Caco-2 (cell line): ENCODE measurements around the gene DNAJA4. TPM values are rescaled to one million over a fixed set of nuclear protein-coding genes. Genes with fewer than 3 reads are reported as not detected.
"Not testable (repeated sequence)": the region's sequence is repeated elsewhere in the genome, so short reads cannot be mapped to it uniquely, and the experiment has no call there.

Experiments used
- BruUV-seq: library from RNA; stranded (reverse); fragments of 400-500 nt; replicated peaks from 2 replicates; lab custom pipeline; 2021; lab: Mats Ljungman, UMichigan
- CTCF ChIA-PET: fragments of 300-600 bp; sonication (Branson Sonifier 250); formaldehyde crosslinking; loops from one replicate; lab custom pipeline; 2022; ENCODE audit warnings: antibody characterized with exemption; lab: Charles Lee
- POLR2A ChIA-PET: fragments of 300-600 bp; sonication (Branson Sonifier 250); formaldehyde crosslinking; loops from one replicate; lab custom pipeline; 2022; ENCODE audit warnings: antibody characterized with exemption; lab: Charles Lee
- DNase-seq, 2 experiments: peaks; one replicate each; pipeline versions ENCODE4 v3.0.0 to v3.0.0-alpha.2; 2020 to 2022
- H3K27me3 ChIP-seq: replicated peaks from 2 replicates; pipeline ENCODE4 v1.6.0; 2011; ENCODE audit warnings: low read length; ENCODE audit not compliant: control insufficient read depth, insufficient read depth
- H3K36me3 ChIP-seq: 2 replicates; pipeline ENCODE4 v1.5.1; 2011; ENCODE audit warnings: low read length; ENCODE audit not compliant: control insufficient read depth, insufficient read depth
- H3K4me1 ChIP-seq: fragments of 250-450 bp; sonication (Bioruptor Pico); 2 replicates; pipeline ENCODE4 v1.5.1; 2020; ENCODE audit warnings: mild to moderate bottlenecking
- H3K4me3 ChIP-seq: 2 replicates; pipeline ENCODE4 v1.5.1; 2011; ENCODE audit warnings: low read depth, mild to moderate bottlenecking, control low read depth, low read length
- H3K9me3 ChIP-seq: fragments of 250-450 bp; sonication (Bioruptor Pico); 2 replicates; pipeline ENCODE4 v1.5.1; 2020; ENCODE audit warnings: mild to moderate bottlenecking, moderate library complexity
- H3K27ac Mint-ChIP-seq: one replicate; pipeline ENCODE4 v1.8.0; 2022; ENCODE audit warnings: mixed read lengths; ENCODE audit not compliant: unreplicated experiment
- H3K27me3 Mint-ChIP-seq: one replicate; pipeline ENCODE4 v1.8.0; 2022; ENCODE audit warnings: mixed read lengths; ENCODE audit not compliant: insufficient read depth, unreplicated experiment
- H3K36me3 Mint-ChIP-seq: one replicate; pipeline ENCODE4 v1.8.0; 2022; ENCODE audit warnings: mild to moderate bottlenecking, mixed read lengths; ENCODE audit not compliant: insufficient read depth, unreplicated experiment
- H3K4me1 Mint-ChIP-seq: one replicate; pipeline ENCODE4 v1.8.0; 2022; ENCODE audit warnings: low read depth, mixed read lengths; ENCODE audit not compliant: unreplicated experiment
- H3K4me3 Mint-ChIP-seq: one replicate; pipeline ENCODE4 v1.8.0; 2022; ENCODE audit warnings: mild to moderate bottlenecking, moderate library complexity, mixed read lengths; ENCODE audit not compliant: unreplicated experiment
- H3K9me3 Mint-ChIP-seq: one replicate; pipeline ENCODE4 v1.8.0; 2022; ENCODE audit warnings: mixed read lengths; ENCODE audit not compliant: unreplicated experiment
- intact Hi-C: fragments of 100-400 bp; cut with micrococcal nuclease; formaldehyde crosslinking; loops from one replicate; pipeline ENCODE4 v1.10.0; 2022; ENCODE audit not compliant: unreplicated experiment
- total RNA-seq: library from RNA; stranded (reverse); gene quantifications from 2 replicates; pipeline ENCODE4 v1.2.3, GENCODE V29; 2022
- TF ChIP-seq, protein P1 (sequence below), 2 experiments: fragments of 200-600 bp in 1 of 2; IDR thresholded peaks; 1 replicate in 1 of 2; 2 replicates in 1 of 2; pipeline versions ENCODE4 v1.5.1 to v1.8.0; 2011 to 2022; ENCODE audit warnings: antibody characterized with exemption in 1 of 2, control low read depth in 1 of 2, inconsistent platforms in 1 of 2, low read depth in 1 of 2, low read length in 1 of 2, mild to moderate bottlenecking in 1 of 2, moderate library complexity in 1 of 2; ENCODE audit not compliant: insufficient read depth in 1 of 2, severe bottlenecking in 1 of 2, unreplicated experiment in 1 of 2

Gene DNAJA4
- total RNA-seq, 1 experiment from 2014 or later: 1.1 TPM

- Histone ChIP-seq H3K27me3 (no peaks in the 10 kb centered on the region), H3K9me3 (no peaks in the 10 kb centered on the region), H3K36me3 (no peaks in the 10 kb centered on the region), H3K4me1 (peaks cover 8% of the 10 kb centered on the region; the same call in 1 of the 2 replicates), H3K4me3 (no peak overlapping the region)
- H3K27ac Mint-ChIP-seq: no peak overlapping the region
- ChIA-PET POLR2A (no interaction called here), CTCF (interaction anchor here (0.5 to 4.3 kb wide), 4 partner anchors 48 to 135 kb away, joined by 3 to 21 read pairs (median 4); no protein-coding TSS in a partner anchor)
- H3K4me3 Mint-ChIP-seq: no peak overlapping the region
- TF ChIP-seq, protein P1, sequence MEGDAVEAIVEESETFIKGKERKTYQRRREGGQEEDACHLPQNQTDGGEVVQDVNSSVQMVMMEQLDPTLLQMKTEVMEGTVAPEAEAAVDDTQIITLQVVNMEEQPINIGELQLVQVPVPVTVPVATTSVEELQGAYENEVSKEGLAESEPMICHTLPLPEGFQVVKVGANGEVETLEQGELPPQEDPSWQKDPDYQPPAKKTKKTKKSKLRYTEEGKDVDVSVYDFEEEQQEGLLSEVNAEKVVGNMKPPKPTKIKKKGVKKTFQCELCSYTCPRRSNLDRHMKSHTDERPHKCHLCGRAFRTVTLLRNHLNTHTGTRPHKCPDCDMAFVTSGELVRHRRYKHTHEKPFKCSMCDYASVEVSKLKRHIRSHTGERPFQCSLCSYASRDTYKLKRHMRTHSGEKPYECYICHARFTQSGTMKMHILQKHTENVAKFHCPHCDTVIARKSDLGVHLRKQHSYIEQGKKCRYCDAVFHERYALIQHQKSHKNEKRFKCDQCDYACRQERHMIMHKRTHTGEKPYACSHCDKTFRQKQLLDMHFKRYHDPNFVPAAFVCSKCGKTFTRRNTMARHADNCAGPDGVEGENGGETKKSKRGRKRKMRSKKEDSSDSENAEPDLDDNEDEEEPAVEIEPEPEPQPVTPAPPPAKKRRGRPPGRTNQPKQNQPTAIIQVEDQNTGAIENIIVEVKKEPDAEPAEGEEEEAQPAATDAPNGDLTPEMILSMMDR (IDR thresholded peaks at IDR 0.05; ENCODE audit: insufficient read depth in 1 of 2, low read depth in 1 of 2, low read length in 1 of 2, severe bottlenecking in 1 of 2, unreplicated experiment in 1 of 2): no peak
- peaks cover 6% of the 10 kb centered on the region for H3K4me1 Mint-ChIP-seq
- no peaks in the 10 kb centered on the region for H3K36me3 Mint-ChIP-seq
- DNase-seq: no peak
- H3K9me3 Mint-ChIP-seq: no peaks in the 10 kb centered on the region
- no peaks in the 10 kb centered on the region for H3K27me3 Mint-ChIP-seq
- intact Hi-C loops: loop anchor here (5.0 kb wide), 2 partner anchors 111 to 336 kb away; partner anchors contain the start of gene CIB2
- no TSS peak for BruUV-seq
Observed at GRCh38 chr15:78243491-78243941, 20.8 kb upstream of the DNAJA4 start.

DNA sequence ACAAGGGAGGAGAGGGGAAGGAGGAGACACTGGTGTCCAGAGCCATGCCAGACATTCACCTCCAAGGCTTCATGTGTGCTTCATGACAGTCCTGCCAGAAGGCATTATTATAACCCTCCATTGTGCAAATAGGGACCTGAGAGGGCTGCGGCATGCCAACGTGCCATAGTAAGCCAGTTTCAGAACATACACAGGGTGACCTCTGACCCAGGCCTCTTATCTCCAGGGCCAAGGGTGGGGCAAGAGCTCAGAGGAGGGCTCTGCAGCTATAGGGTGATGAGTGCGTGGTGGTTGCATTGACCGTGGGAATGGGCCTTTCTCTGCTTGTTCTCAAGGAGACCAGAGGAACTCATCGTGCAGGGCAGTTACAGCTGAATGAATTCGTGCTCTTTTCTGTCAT, 20.3 kb upstream of the DNAJA4 start:
- Mint-ChIP-seq H3K4me1 (peaks cover 6% of the 10 kb centered on the region), H3K9me3 (no peaks in the 10 kb centered on the region), H3K27me3 (no peaks in the 10 kb centered on the region), H3K4me3 (no peak overlapping the region), H3K36me3 (no peaks in the 10 kb centered on the region), H3K27ac (no peak overlapping the region)
- BruUV-seq: no TSS peak
- ChIA-PET CTCF (interaction anchor here (0.5 to 1.0 kb wide), 2 partner anchors 48 to 131 kb away, joined by 4 read pairs; no protein-coding TSS in a partner anchor), POLR2A (interaction anchor here (0.6 kb wide), 1 partner anchor 296 kb away, joined by 3 read pairs; no protein-coding TSS in a partner anchor)
- no peak for DNase-seq
- H3K36me3 ChIP-seq: no peaks in the 10 kb centered on the region
- H3K4me1 ChIP-seq: peaks cover 8% of the 10 kb centered on the region; the same call in 1 of the 2 replicates
- no peaks in the 10 kb centered on the region for H3K27me3 ChIP-seq
- no peaks in the 10 kb centered on the region for H3K9me3 ChIP-seq
- intact Hi-C loops: loop anchor here (5.0 kb wide), 2 partner anchors 112 to 337 kb away; partner anchors contain the start of gene CIB2
- TF ChIP-seq, protein P1 (IDR thresholded peaks at IDR 0.05; ENCODE audit: insufficient read depth in 1 of 2, low read depth in 1 of 2, low read length in 1 of 2, severe bottlenecking in 1 of 2, unreplicated experiment in 1 of 2): no peak
- no peak overlapping the region for H3K4me3 ChIP-seq

DNA sequence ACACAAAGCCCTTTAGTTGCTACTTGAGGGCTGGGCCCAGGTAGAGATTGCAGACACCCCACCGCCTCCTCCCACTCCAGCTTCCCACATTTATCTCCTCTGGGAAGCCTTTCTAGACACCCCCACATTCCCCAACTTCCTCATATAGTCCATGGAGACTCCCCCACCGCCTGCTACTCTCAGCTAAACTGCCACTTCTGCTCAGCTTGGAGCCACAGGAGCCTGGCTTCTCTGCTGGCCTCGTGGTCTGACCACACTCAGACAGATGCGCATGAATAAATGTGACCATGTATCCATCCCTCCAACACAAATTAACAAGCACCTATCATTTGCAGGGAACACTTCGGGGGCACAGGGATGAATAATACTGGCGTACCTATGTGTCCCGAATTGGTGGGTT, 19.5 kb upstream of the DNAJA4 start:
- TF ChIP-seq, protein P1 (IDR thresholded peaks at IDR 0.05; ENCODE audit: insufficient read depth in 1 of 2, low read depth in 1 of 2, low read length in 1 of 2, severe bottlenecking in 1 of 2, unreplicated experiment in 1 of 2): no peak
- Histone ChIP-seq H3K4me1 (peaks cover 8% of the 10 kb centered on the region; the same call in 1 of the 2 replicates), H3K4me3 (no peak overlapping the region), H3K36me3 (no peaks in the 10 kb centered on the region), H3K27me3 (no peaks in the 10 kb centered on the region), H3K9me3 (no peaks in the 10 kb centered on the region)
- no peak for DNase-seq
- Mint-ChIP-seq H3K4me3 (no peak overlapping the region), H3K4me1 (peaks cover 6% of the 10 kb centered on the region), H3K36me3 (no peaks in the 10 kb centered on the region), H3K9me3 (no peaks in the 10 kb centered on the region), H3K27me3 (no peaks in the 10 kb centered on the region), H3K27ac (no peak overlapping the region)
- no TSS peak for BruUV-seq
- CTCF ChIA-PET: no interaction called here
- intact Hi-C loops: loop anchor here (5.0 kb wide), 2 partner anchors 113 to 338 kb away; partner anchors contain the start of gene CIB2
- POLR2A ChIA-PET: interaction anchor here (0.6 kb wide), 1 partner anchor 295 kb away, joined by 3 read pairs; no protein-coding TSS in a partner anchor

DNA sequence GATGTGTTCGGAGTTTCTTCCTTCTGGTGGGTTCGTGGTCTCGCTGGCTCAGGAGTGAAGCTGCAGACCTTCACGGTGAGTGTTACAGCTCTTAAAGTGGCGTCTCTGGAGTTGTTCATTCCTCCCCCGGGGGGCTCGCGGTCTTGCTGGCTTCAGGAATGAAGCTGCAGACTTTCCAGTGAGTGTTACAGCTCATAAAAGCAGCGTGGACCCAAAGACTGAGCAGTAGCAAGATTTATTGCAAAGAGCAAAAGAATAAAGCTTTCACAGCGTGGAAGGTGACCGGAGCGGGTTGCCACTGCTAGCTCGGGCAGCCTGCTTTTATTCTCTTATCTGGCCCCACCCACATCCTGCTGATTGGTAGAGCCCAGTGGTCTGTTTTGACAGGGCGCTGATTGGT, 19.0 kb upstream of the DNAJA4 start:
- H3K4me1 ChIP-seq, H3K27me3 ChIP-seq, DNase-seq, H3K4me3 ChIP-seq, H3K36me3 ChIP-seq, POLR2A ChIA-PET, H3K9me3 ChIP-seq, H3K36me3 Mint-ChIP-seq, BruUV-seq, H3K27ac Mint-ChIP-seq, H3K9me3 Mint-ChIP-seq, CTCF ChIA-PET, H3K27me3 Mint-ChIP-seq, H3K4me3 Mint-ChIP-seq, intact Hi-C loops, H3K4me1 Mint-ChIP-seq: not testable (repeated sequence)
